Effector CD4-positive, alpha-beta T cell (primary cell): ENCODE measurements around the gene CLEC17A.
"Not testable (repeated sequence)": the region's sequence is repeated elsewhere in the genome, so short reads cannot be mapped to it uniquely, and the experiment has no call there.

Experiments
- DNase-seq: peaks from one replicate; pipeline ENCODE4 v3.0.0-alpha.2; 2020

CLEC17A gene

GRCh38 chr19:14584372-14584771 is 1.5 kb downstream of the CLEC17A start:
- DNase-seq: not testable (repeated sequence)

- DNase-seq: not testable (repeated sequence)
Observed at GRCh38 chr19:14585187-14585586, 2.3 kb downstream of the CLEC17A start.

- DNase-seq: not testable (repeated sequence)
Observed at GRCh38 chr19:14589433-14589832, 6.5 kb downstream of the CLEC17A start.

GRCh38 chr19:14595558-14595957 is 12.7 kb downstream of the CLEC17A start:
- DNase-seq: no peak

- DNase-seq: no peak
Observed at GRCh38 chr19:14599548-14600147, 16.8 kb downstream of the CLEC17A start.

GRCh38 chr19:14603990-14604387 is 21.1 kb downstream of the CLEC17A start:
- no peak for DNase-seq

GRCh38 chr19:14606627-14607026 is 23.7 kb downstream of the CLEC17A start:
- DNase-seq: no peak

GRCh38 chr19:14611051-14611450 is 28.2 kb downstream of the CLEC17A start:
- no peak for DNase-seq

- DNase-seq: not testable (repeated sequence)
Observed at GRCh38 chr19:14612242-14612641, 29.4 kb downstream of the CLEC17A start.

- DNase-seq: no peak
Observed at GRCh38 chr19:14612657-14613056, 29.8 kb downstream of the CLEC17A start.

GRCh38 chr19:14613399-14614098 is 30.7 kb downstream of the CLEC17A start:
- DNase-seq: not testable (repeated sequence)

- no peak for DNase-seq
Observed at GRCh38 chr19:14614099-14614412, 31.2 kb downstream of the CLEC17A start.

- DNase-seq: no peak
Observed at GRCh38 chr19:14615623-14616022, 32.7 kb downstream of the CLEC17A start.

- DNase-seq: no peak
Observed at GRCh38 chr19:14616407-14616806, 33.5 kb downstream of the CLEC17A start.

GRCh38 chr19:14619404-14619803 is 36.5 kb downstream of the CLEC17A start:
- no peak for DNase-seq

- DNase-seq: not testable (repeated sequence)
Observed at GRCh38 chr19:14624491-14624890, 41.6 kb downstream of the CLEC17A start.

GRCh38 chr19:14629557-14629956 is 46.7 kb downstream of the CLEC17A start:
- no peak for DNase-seq

- DNase-seq: no peak
Observed at GRCh38 chr19:14632286-14632685, 49.4 kb downstream of the CLEC17A start.

GRCh38 chr19:14639536-14640277 is 56.8 kb downstream of the CLEC17A start:
- no peak for DNase-seq

- no peak for DNase-seq
Observed at GRCh38 chr19:14648506-14648905, 65.6 kb downstream of the CLEC17A start.

- DNase-seq: no peak
Observed at GRCh38 chr19:14649020-14649419, 66.1 kb downstream of the CLEC17A start.

GRCh38 chr19:14650161-14650560 is 67.3 kb downstream of the CLEC17A start:
- DNase-seq: no peak

- no peak for DNase-seq
Observed at GRCh38 chr19:14654786-14655560, 72.1 kb downstream of the CLEC17A start.
